Colonic mucosa (tissue), 4 donors: ENCODE results near the gene MSANTD2. TPM values are rescaled to one million over a fixed set of nuclear protein-coding genes. Genes with fewer than 3 reads are reported as not detected.
A peak's percentile ranks its signal among the peaks of the same experiment; 100 is the strongest.

Experiments used
- DNase-seq: peaks from one replicate; pipeline ENCODE4 v3.0.0-alpha.2; 2020
- H3K27ac ChIP-seq: fragments of 200-600 bp; one replicate; pipeline ENCODE4 v1.8.0; 2021
- H3K27me3 ChIP-seq: fragments of 200-600 bp; one replicate; pipeline ENCODE4 v1.8.0; 2021
- H3K36me3 ChIP-seq: fragments of 200-600 bp; one replicate; pipeline ENCODE4 v1.8.0; 2021
- H3K4me1 ChIP-seq: fragments of 200-600 bp; one replicate; pipeline ENCODE4 v1.8.0; 2021; ENCODE audit warnings: mild to moderate bottlenecking
- H3K4me3 ChIP-seq: fragments of 200-600 bp; one replicate; pipeline ENCODE4 v1.8.0; 2021
- H3K9ac ChIP-seq, 2 donors: one replicate each; pipeline ENCODE4 v1.7.0; 2013; ENCODE audit warnings: control low read depth in 2 of 2, low read depth in 2 of 2, low read length in 2 of 2
- H3K9me3 ChIP-seq: fragments of 200-600 bp; one replicate; pipeline ENCODE4 v1.8.0; 2021
- CTCF ChIP-seq: fragments of 200-600 bp; IDR thresholded peaks from one replicate; pipeline ENCODE4 v1.8.0; 2022; ENCODE audit warnings: antibody characterized with exemption, mild to moderate bottlenecking
- intact Hi-C: fragments of 100-400 bp; cut with DNase I; formaldehyde crosslinking; loops from one replicate; pipeline ENCODE4 v1.14.1; 2022
- total RNA-seq, 2 donors: library from RNA; stranded (reverse); fragmentation: NEBNext Ultra II Directional in 1 of 2; extraction: Animal tissue kit (Norgen Biotek cat#: 25700) in 1 of 2; gene quantifications; one replicate each; pipeline ENCODE4 v1.2.1, GENCODE V29; 2021
- donor health status: healthy.
- donor health status: DM: no; HTN: no; CAD: no.
- donor health status: DM: no; HTN: no; CAD: no.

The MSANTD2 gene
- total RNA-seq, 2 donors from 2014 or later: 7.0 to 12.7 TPM

GRCh38 chr11:124799348-124800225, 619 bp downstream of the MSANTD2 start:
- peaks cover 10% of the 10 kb centered on the region for H3K4me1 ChIP-seq
- peak overlapping the region; percentile 78 to 87 for H3K9ac ChIP-seq
- intact Hi-C loops: loop anchor here (5.0 kb wide), 1 partner anchor 38 kb away; no protein-coding TSS in a partner anchor
- no peak for TF ChIP-seq CTCF
- H3K27me3 ChIP-seq: no peaks in the 10 kb centered on the region
- peak; percentile 52 for DNase-seq
- H3K9me3 ChIP-seq: no peaks in the 10 kb centered on the region
- peak overlapping the region; percentile 93 for H3K27ac ChIP-seq
- H3K4me3 ChIP-seq: peak overlapping the region; percentile 89
- no peaks in the 10 kb centered on the region for H3K36me3 ChIP-seq

- Histone ChIP-seq H3K9me3 (no peaks in the 10 kb centered on the region), H3K9ac (peak overlapping the region; percentile 78 to 87), H3K4me1 (peaks cover 10% of the 10 kb centered on the region), H3K27me3 (no peaks in the 10 kb centered on the region), H3K4me3 (peak overlapping the region; percentile 89), H3K36me3 (no peaks in the 10 kb centered on the region), H3K27ac (peak overlapping the region; percentile 93)
- DNase-seq: peak; percentile 33
- intact Hi-C loops: no loop called here
- TF ChIP-seq CTCF: no peak
Observed at GRCh38 chr11:124798991-124799347, 1.2 kb downstream of the MSANTD2 start.

GRCh38 chr11:124796312-124796711, 3.9 kb downstream of the MSANTD2 start:
- Histone ChIP-seq H3K9me3 (no peaks in the 10 kb centered on the region), H3K36me3 (no peaks in the 10 kb centered on the region), H3K4me3 (no peak overlapping the region), H3K4me1 (peaks cover 10% of the 10 kb centered on the region), H3K27me3 (no peaks in the 10 kb centered on the region), H3K9ac (no peak overlapping the region), H3K27ac (no peak overlapping the region)
- intact Hi-C loops: no loop called here
- no peak for DNase-seq
- no peak for TF ChIP-seq CTCF

GRCh38 chr11:124793466-124794278, 6.5 kb downstream of the MSANTD2 start:
- TF ChIP-seq CTCF: peak; percentile 74
- no peaks in the 10 kb centered on the region for H3K27me3 ChIP-seq
- intact Hi-C loops: loop anchor here (5.0 kb wide), 1 partner anchor 126 kb away; no protein-coding TSS in a partner anchor
- peak; percentile 54 for DNase-seq
- H3K4me1 ChIP-seq: peaks cover 4% of the 10 kb centered on the region
- H3K4me3 ChIP-seq: no peak overlapping the region
- H3K36me3 ChIP-seq: no peaks in the 10 kb centered on the region
- no peak overlapping the region for H3K9ac ChIP-seq
- no peak overlapping the region for H3K27ac ChIP-seq
- no peaks in the 10 kb centered on the region for H3K9me3 ChIP-seq

- Histone ChIP-seq H3K9me3 (no peaks in the 10 kb centered on the region), H3K4me3 (no peak overlapping the region), H3K36me3 (no peaks in the 10 kb centered on the region), H3K27ac (no peak overlapping the region), H3K9ac (no peak overlapping the region), H3K27me3 (no peaks in the 10 kb centered on the region), H3K4me1 (no peaks in the 10 kb centered on the region)
- DNase-seq: no peak
- no peak for TF ChIP-seq CTCF
- intact Hi-C loops: loop anchor here (5.0 kb wide), 1 partner anchor 124 kb away; no protein-coding TSS in a partner anchor
Observed at GRCh38 chr11:124791626-124792341, 8.4 kb downstream of the MSANTD2 start.
